ENCODE measurements around the gene ITPRIP.

Gene ITPRIP

GRCh38 chr10:104371753-104372152 is 33.5 kb upstream of the ITPRIP start:
- Mint-ChIP-seq H3K4me1 (peaks cover 9% of the 10 kb centered on the region), H3K27me3 (ENCODE audit: low read depth) (peaks cover 10% of the 10 kb centered on the region), H3K27ac (no peak overlapping the region), H3K36me3 (ENCODE audit: low read depth) (peaks cover 7% of the 10 kb centered on the region), H3K4me3 (no peak overlapping the region), H3K9me3 (peaks cover 5% of the 10 kb centered on the region)
- TF ChIP-seq CTCF (IDR thresholded peaks at IDR 0.05; ENCODE audit: unreplicated experiment in 3 of 3): no peak

GRCh38 chr10:104368381-104368780 is 30.1 kb upstream of the ITPRIP start:
- Mint-ChIP-seq H3K27me3 (ENCODE audit: low read depth) (peaks cover 3% of the 10 kb centered on the region), H3K36me3 (ENCODE audit: low read depth) (peaks cover 7% of the 10 kb centered on the region), H3K27ac (no peak overlapping the region), H3K9me3 (peaks cover 5% of the 10 kb centered on the region), H3K4me3 (no peak overlapping the region), H3K4me1 (peaks cover 9% of the 10 kb centered on the region)
- TF ChIP-seq CTCF (IDR thresholded peaks at IDR 0.05; ENCODE audit: unreplicated experiment in 3 of 3): no peak

- H3K27me3 Mint-ChIP-seq (ENCODE audit: low read depth): peaks cover 3% of the 10 kb centered on the region
- H3K4me1 Mint-ChIP-seq: peaks cover 9% of the 10 kb centered on the region
- no peak for TF ChIP-seq CTCF (IDR thresholded peaks at IDR 0.05; ENCODE audit: unreplicated experiment in 3 of 3)
- H3K27ac Mint-ChIP-seq: no peak overlapping the region
- peaks cover 5% of the 10 kb centered on the region for H3K9me3 Mint-ChIP-seq
- H3K4me3 Mint-ChIP-seq: no peak overlapping the region
- peaks cover 7% of the 10 kb centered on the region for H3K36me3 Mint-ChIP-seq (ENCODE audit: low read depth)
These were observed 29.6 kb upstream of the ITPRIP start for GRCh38 chr10:104367904-104368303.

GRCh38 chr10:104359811-104360210 is 21.5 kb upstream of the ITPRIP start:
- H3K27me3 Mint-ChIP-seq (ENCODE audit: low read depth): peaks cover 8% of the 10 kb centered on the region
- no peak overlapping the region for H3K4me3 Mint-ChIP-seq
- no peak for TF ChIP-seq CTCF (IDR thresholded peaks at IDR 0.05; ENCODE audit: unreplicated experiment in 3 of 3)
- H3K27ac Mint-ChIP-seq: no peak overlapping the region
- peaks cover 3% of the 10 kb centered on the region for H3K9me3 Mint-ChIP-seq
- no peaks in the 10 kb centered on the region for H3K36me3 Mint-ChIP-seq (ENCODE audit: low read depth)
- no peaks in the 10 kb centered on the region for H3K4me1 Mint-ChIP-seq

- TF ChIP-seq CTCF (IDR thresholded peaks at IDR 0.05; ENCODE audit: unreplicated experiment in 3 of 3): peak; percentile 69 to 80 (median 75)
- no peak within 1 kb of the TSS for H3K27ac Mint-ChIP-seq
- H3K27me3 Mint-ChIP-seq (ENCODE audit: low read depth): no peaks in the 10 kb centered on the region
- peaks cover 5% of the 10 kb centered on the region for H3K4me1 Mint-ChIP-seq
- no peaks in the 10 kb centered on the region for H3K36me3 Mint-ChIP-seq (ENCODE audit: low read depth)
- no peaks in the 10 kb centered on the region for H3K9me3 Mint-ChIP-seq
- H3K4me3 Mint-ChIP-seq: peak within 1 kb of the TSS in 1 of 3 experiments; percentile 30
These were observed 15.2 kb upstream of the ITPRIP start, which contains the start of gene CFAP58 for GRCh38 chr10:104353325-104354048. TSS of gene CFAP58 (plus strand) at chr10:104353833. CDS start at chr10:104353898, 65 bp downstream.

- no peaks in the 10 kb centered on the region for H3K36me3 Mint-ChIP-seq (ENCODE audit: low read depth)
- H3K27ac Mint-ChIP-seq: no peak overlapping the region
- H3K9me3 Mint-ChIP-seq: no peaks in the 10 kb centered on the region
- peaks cover 5% of the 10 kb centered on the region for H3K4me1 Mint-ChIP-seq
- TF ChIP-seq CTCF (IDR thresholded peaks at IDR 0.05; ENCODE audit: unreplicated experiment in 3 of 3): no peak
- no peak overlapping the region for H3K4me3 Mint-ChIP-seq
- no peaks in the 10 kb centered on the region for H3K27me3 Mint-ChIP-seq (ENCODE audit: low read depth)
These were observed 13.7 kb upstream of the ITPRIP start for GRCh38 chr10:104351919-104352318.

Data from nephron (organoid).